ENCODE data around the gene ZNF106. TPM values are rescaled to one million over a fixed set of nuclear protein-coding genes. Genes with fewer than 3 reads are reported as not detected.

Gene ZNF106
- total RNA-seq, 1 donor from 2014 or later, result 680 TPM

DNA sequence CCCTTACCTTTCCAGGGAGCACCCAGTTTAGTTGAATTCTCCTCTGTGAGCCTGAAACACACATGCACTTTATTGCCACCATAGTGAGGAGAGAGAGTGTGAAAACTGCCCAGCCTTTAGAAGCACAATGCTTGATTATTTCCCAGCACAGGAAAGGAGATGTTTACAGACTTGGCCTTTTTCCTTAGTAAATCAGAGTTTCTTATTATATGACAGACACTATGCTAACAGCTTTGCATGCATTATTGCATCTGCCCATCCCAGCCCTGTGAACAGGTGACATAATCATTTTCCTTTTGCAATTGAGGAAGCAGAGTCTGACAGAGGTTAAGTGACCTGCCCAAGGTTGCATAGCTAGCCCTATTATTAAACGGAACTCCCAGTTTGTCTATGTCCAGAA is 95.1 kb downstream of the ZNF106 start:
- no peak for DNase-seq
- TF ChIP-seq, protein P1, sequence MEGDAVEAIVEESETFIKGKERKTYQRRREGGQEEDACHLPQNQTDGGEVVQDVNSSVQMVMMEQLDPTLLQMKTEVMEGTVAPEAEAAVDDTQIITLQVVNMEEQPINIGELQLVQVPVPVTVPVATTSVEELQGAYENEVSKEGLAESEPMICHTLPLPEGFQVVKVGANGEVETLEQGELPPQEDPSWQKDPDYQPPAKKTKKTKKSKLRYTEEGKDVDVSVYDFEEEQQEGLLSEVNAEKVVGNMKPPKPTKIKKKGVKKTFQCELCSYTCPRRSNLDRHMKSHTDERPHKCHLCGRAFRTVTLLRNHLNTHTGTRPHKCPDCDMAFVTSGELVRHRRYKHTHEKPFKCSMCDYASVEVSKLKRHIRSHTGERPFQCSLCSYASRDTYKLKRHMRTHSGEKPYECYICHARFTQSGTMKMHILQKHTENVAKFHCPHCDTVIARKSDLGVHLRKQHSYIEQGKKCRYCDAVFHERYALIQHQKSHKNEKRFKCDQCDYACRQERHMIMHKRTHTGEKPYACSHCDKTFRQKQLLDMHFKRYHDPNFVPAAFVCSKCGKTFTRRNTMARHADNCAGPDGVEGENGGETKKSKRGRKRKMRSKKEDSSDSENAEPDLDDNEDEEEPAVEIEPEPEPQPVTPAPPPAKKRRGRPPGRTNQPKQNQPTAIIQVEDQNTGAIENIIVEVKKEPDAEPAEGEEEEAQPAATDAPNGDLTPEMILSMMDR (IDR thresholded peaks at IDR 0.05; ENCODE audit: borderline replicate concordance), result no peak
- intact Hi-C loops (cut with micrococcal nuclease), result no loop called here
- H3K27me3 ChIP-seq (ENCODE audit: low read depth), result no peaks in the 10 kb centered on the region
- H3K27ac ChIP-seq (replicated peaks), result no peak overlapping the region
- H3K9me3 ChIP-seq (replicated peaks), result no peaks in the 10 kb centered on the region
- H3K36me3 ChIP-seq, result peaks cover 12% of the 10 kb centered on the region
- H3K4me1 ChIP-seq, result no peaks in the 10 kb centered on the region
- H3K4me3 ChIP-seq, result no peak overlapping the region

DNA sequence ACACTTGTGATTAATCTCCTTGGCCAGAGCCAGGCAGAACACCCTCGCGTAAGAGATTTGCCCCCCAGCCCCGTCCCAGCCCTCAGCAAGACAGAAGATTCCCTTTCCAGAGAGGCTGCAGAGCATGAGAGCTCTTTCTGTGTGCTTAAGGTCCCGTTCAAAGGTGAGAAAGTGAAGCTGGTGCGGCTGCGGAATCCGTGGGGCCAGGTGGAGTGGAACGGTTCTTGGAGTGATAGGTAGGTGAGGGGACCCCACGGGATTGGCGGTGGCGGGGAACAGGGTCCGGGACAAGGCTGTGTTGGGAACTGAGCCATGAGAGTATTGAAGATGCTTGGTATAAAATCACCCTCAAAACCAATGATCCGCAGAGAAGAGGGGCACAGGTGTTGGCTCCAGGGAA is 96.8 kb downstream of the ZNF106 start:
- peaks cover 6% of the 10 kb centered on the region for H3K36me3 ChIP-seq
- intact Hi-C loops (cut with micrococcal nuclease), result no loop called here
- no peaks in the 10 kb centered on the region for H3K27me3 ChIP-seq (ENCODE audit: low read depth)
- TF ChIP-seq, protein P1 (IDR thresholded peaks at IDR 0.05; ENCODE audit: borderline replicate concordance), result no peak
- peaks cover 2% of the 10 kb centered on the region for H3K4me1 ChIP-seq
- H3K9me3 ChIP-seq (replicated peaks), result no peaks in the 10 kb centered on the region
- DNase-seq, result no peak
- H3K27ac ChIP-seq (replicated peaks), result no peak overlapping the region
- no peak overlapping the region for H3K4me3 ChIP-seq

DNA sequence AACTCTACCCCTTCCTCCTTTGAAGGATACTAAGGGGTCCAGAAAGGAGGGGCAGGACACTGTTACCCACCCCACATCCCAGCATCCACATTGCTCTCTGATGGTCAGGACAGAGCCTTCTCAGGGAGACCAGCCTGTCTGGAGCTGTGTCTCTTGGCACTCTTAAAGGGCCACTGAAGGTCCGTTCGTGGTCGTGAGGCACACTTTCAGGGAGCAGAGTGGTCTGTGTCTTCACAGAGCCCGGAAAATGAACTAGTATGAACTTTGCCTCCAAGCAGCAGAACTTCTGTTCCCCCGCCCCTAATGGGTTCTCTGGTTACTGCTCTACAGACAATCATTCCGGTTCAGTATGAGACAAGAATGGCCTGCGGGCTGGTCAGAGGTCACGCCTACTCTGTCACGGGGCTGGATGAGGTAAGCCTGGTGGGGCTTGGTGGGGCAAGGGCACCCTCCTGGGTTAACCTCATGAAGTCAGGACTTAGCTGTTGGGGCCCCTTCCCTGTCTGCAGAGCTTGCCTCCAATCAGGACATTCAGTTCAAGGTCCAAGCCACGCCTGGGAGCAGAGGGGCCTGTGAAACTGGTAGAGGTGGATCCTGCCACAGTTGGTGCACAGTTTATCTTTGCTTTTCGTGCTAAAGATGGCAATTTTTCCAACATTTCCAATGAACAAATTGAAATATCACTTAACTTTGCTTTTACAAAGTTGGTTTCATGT is 98.5 kb downstream of the ZNF106 start:
- no peaks in the 10 kb centered on the region for H3K27me3 ChIP-seq (ENCODE audit: low read depth)

DNA sequence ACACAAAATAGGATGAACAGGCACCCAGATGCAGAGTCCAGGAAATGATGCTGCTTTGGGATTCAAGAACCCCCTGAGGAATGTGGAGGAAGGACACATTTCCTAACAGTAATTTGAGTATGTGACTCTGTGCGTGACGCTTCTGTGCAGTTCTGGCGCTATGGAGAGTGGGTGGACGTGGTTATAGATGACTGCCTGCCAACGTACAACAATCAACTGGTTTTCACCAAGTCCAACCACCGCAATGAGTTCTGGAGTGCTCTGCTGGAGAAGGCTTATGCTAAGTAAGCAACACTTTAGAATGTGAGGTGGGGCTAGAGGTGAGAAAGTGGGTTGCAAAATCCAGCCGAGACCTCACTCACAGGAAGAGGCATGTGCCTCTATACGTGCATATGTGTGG is 103.3 kb downstream of the ZNF106 start:
- Histone ChIP-seq H3K9me3 (replicated peaks) (no peaks in the 10 kb centered on the region), H3K4me3 (no peak overlapping the region), H3K27me3 (ENCODE audit: low read depth) (no peaks in the 10 kb centered on the region), H3K27ac (replicated peaks) (peak overlapping the region; percentile 62), H3K36me3 (no peaks in the 10 kb centered on the region), H3K4me1 (peaks cover 40% of the 10 kb centered on the region)
- TF ChIP-seq, protein P1 (IDR thresholded peaks at IDR 0.05; ENCODE audit: borderline replicate concordance), result no peak
- DNase-seq, result no peak
- intact Hi-C loops (cut with micrococcal nuclease), result no loop called here

More for the DNA sequence above, 98.5 kb downstream of the ZNF106 start:
- no peak for DNase-seq
- TF ChIP-seq, protein P1 (IDR thresholded peaks at IDR 0.05; ENCODE audit: borderline replicate concordance), result no peak
- peaks cover 4% of the 10 kb centered on the region for H3K36me3 ChIP-seq
- H3K27ac ChIP-seq (replicated peaks), result no peak overlapping the region
- intact Hi-C loops (cut with micrococcal nuclease), result no loop called here
- H3K9me3 ChIP-seq (replicated peaks), result no peaks in the 10 kb centered on the region
- no peak overlapping the region for H3K4me3 ChIP-seq
- peaks cover 18% of the 10 kb centered on the region for H3K4me1 ChIP-seq

DNA sequence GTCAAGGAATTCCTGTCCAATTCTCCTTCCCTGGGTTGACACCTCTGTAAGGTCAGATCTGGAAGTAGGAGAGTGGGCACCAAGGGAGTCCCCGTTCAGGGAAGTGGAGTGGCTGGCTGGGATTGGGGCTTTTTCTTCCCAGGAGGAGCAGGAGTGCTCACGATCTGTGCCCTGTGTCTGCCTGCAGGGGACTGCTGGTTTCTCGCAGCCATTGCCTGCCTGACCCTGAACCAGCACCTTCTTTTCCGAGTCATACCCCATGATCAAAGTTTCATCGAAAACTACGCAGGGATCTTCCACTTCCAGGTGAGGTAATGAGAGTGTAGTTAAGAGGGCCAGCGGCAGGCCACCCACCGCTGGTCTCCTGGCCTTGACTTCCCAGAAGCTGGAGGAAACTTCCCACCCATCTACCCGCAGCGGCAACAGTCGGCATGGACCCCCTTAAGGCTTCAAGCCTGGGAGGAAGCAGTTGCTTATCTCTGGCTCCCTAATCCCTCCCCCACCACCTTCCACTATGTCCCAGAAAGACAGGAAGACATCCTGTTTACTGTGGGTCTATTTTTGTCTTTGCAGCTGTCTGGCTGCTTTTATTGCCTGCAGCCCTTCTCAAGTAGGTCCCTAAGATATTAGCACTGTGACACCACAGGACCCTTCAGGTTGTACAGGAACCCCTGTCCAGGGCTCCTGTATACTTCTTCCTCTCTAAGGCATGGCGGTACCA is 104.8 kb downstream of the ZNF106 start:
- DNase-seq, result no peak
- no peak overlapping the region for H3K4me3 ChIP-seq
- no peaks in the 10 kb centered on the region for H3K27me3 ChIP-seq (ENCODE audit: low read depth)
- peaks cover 40% of the 10 kb centered on the region for H3K4me1 ChIP-seq
- TF ChIP-seq, protein P1 (IDR thresholded peaks at IDR 0.05; ENCODE audit: borderline replicate concordance), result no peak
- H3K9me3 ChIP-seq (replicated peaks), result no peaks in the 10 kb centered on the region
- intact Hi-C loops (cut with micrococcal nuclease), result no loop called here
- no peaks in the 10 kb centered on the region for H3K36me3 ChIP-seq
- peak overlapping the region; percentile 62 for H3K27ac ChIP-seq (replicated peaks)

Measured in left ventricle myocardium inferior (tissue), 1 donor.